B cell (primary cell): ENCODE results near the gene POLE. TPM values are rescaled to one million over a fixed set of nuclear protein-coding genes. Genes with fewer than 3 reads are reported as not detected.

Source experiments
- ATAC-seq: fragments of 200-7000 bp; cut with Tn5 transposase; one replicate; pipeline ENCODE4 v1.10.0; 2021; ENCODE audit warnings: low read depth, mild to moderate bottlenecking, moderate number of reproducible peaks, moderate library complexity
- CTCF ChIA-PET: fragments of 350-600 bp; sonication (Branson Sonifier 250); formaldehyde crosslinking; loops from one replicate; lab custom pipeline; 2021; ENCODE audit warnings: antibody characterized with exemption, inconsistent platforms; lab: Charles Lee
- POLR2A ChIA-PET: fragments of 350-600 bp; sonication (Branson Sonifier 250); formaldehyde crosslinking; loops from one replicate; lab custom pipeline; 2021; ENCODE audit warnings: antibody characterized with exemption; lab: Charles Lee
- DNase-seq: peaks from one replicate; pipeline ENCODE4 v3.0.0; 2013
- H2AFZ ChIP-seq: 2 replicates; pipeline ENCODE4 v1.6.1; 2012; ENCODE audit warnings: mild to moderate bottlenecking, low read depth, low read length; ENCODE audit not compliant: insufficient read depth, poor library complexity, severe bottlenecking
- H3K27ac ChIP-seq, 2 donors: 1 replicate in 1 of 2; 2 replicates in 1 of 2; pipeline ENCODE4 v1.5.1; 2012 to 2013; ENCODE audit warnings: low read length in 2 of 2, mild to moderate bottlenecking in 2 of 2, moderate library complexity in 1 of 2
- H3K27me3 ChIP-seq, 4 experiments: fragments of 200-600 bp in 1 of 4; sonication (generic) in 1 of 4; replicated peaks in 1 of 4; 1 replicate in 2 of 4; 2 replicates in 2 of 4; pipeline versions ENCODE4 v1.6.1 to v1.7.0; 2013 to 2016; ENCODE audit warnings: low read length in 3 of 4, mild to moderate bottlenecking in 2 of 4, mixed read lengths in 1 of 4, moderate library complexity in 1 of 4; ENCODE audit not compliant: insufficient read depth in 4 of 4, control insufficient read depth in 3 of 4; ENCODE audit errors: control extremely low read depth in 1 of 4
- H3K36me3 ChIP-seq, 2 experiments: replicated peaks in 1 of 2; 1 replicate in 1 of 2; 2 replicates in 1 of 2; pipeline versions ENCODE4 v1.6.1 to v1.7.1; 2013; ENCODE audit warnings: low read length in 1 of 2; ENCODE audit not compliant: insufficient read depth in 2 of 2, control insufficient read depth in 1 of 2; ENCODE audit errors: control extremely low read depth in 1 of 2, extremely low read depth in 1 of 2
- H3K4me1 ChIP-seq, 2 donors: fragments of 200-600 bp in 1 of 2; sonication (generic) in 1 of 2; 1 replicate in 1 of 2; 2 replicates in 1 of 2; pipeline versions ENCODE4 v1.5.1 to v1.6.1; 2013 to 2017; ENCODE audit warnings: low read length in 2 of 2; ENCODE audit not compliant: control insufficient read depth in 2 of 2, insufficient read depth in 2 of 2
- H3K4me2 ChIP-seq: replicated peaks from 2 replicates; pipeline ENCODE3; 2012; ENCODE audit warnings: mild to moderate bottlenecking, low read depth, low read length; ENCODE audit not compliant: poor library complexity, severe bottlenecking
- H3K4me3 ChIP-seq, 5 experiments: fragments of 200-600 bp in 1 of 5; sonication (generic) in 1 of 5; 1 replicate in 3 of 5; 2 replicates in 2 of 5; pipeline versions ENCODE4 v1.5.1 to v1.7.0; 2011 to 2016; ENCODE audit warnings: low read length in 4 of 5, mild to moderate bottlenecking in 4 of 5, low read depth in 2 of 5, control low read depth in 1 of 5, moderate library complexity in 1 of 5; ENCODE audit not compliant: insufficient read depth in 1 of 5; ENCODE audit errors: control extremely low read depth in 1 of 5, extremely low read depth in 1 of 5
- H3K79me2 ChIP-seq: fragments of 200-600 bp; sonication (generic); one replicate; pipeline ENCODE4 v1.6.0; 2016; ENCODE audit warnings: low read length; ENCODE audit not compliant: control insufficient read depth, insufficient read depth
- H3K9ac ChIP-seq: fragments of 200-600 bp; sonication (generic); 2 replicates; pipeline ENCODE4 v1.6.1; 2017; ENCODE audit warnings: mild to moderate bottlenecking, low read length, moderate library complexity
- H3K9me3 ChIP-seq, 3 donors: one replicate each; pipeline versions ENCODE4 v1.6.1 to v1.7.1; 2013; ENCODE audit warnings: low read length in 2 of 3; ENCODE audit not compliant: control insufficient read depth in 2 of 3, insufficient read depth in 1 of 3; ENCODE audit errors: control extremely low read depth in 1 of 3
- H4K20me1 ChIP-seq: 2 replicates; pipeline ENCODE4 v1.6.0; 2012; ENCODE audit warnings: mild to moderate bottlenecking, low read length; ENCODE audit not compliant: insufficient read depth, control insufficient read depth, poor library complexity, severe bottlenecking
- H3K27ac Mint-ChIP-seq: one replicate; pipeline ENCODE4 v1.8.0; 2021; ENCODE audit warnings: mixed read lengths
- H3K27me3 Mint-ChIP-seq: one replicate; pipeline ENCODE4 v1.8.0; 2021; ENCODE audit warnings: mixed read lengths
- H3K4me1 Mint-ChIP-seq: one replicate; pipeline ENCODE4 v1.8.0; 2021; ENCODE audit warnings: mixed read lengths
- H3K4me3 Mint-ChIP-seq: one replicate; pipeline ENCODE4 v1.8.0; 2021; ENCODE audit warnings: mixed read lengths
- H3K9me3 Mint-ChIP-seq: one replicate; pipeline ENCODE4 v1.8.0; 2022; ENCODE audit warnings: mixed read lengths; ENCODE audit not compliant: insufficient read depth
- EZH2 ChIP-seq: IDR thresholded peaks from 2 replicates; pipeline ENCODE4 v1.6.1; 2012; ENCODE audit warnings: borderline replicate concordance, low read depth, mild to moderate bottlenecking, moderate library complexity, low read length; ENCODE audit not compliant: insufficient read depth, poor library complexity, severe bottlenecking
- WGBS: methylation state at CpG from one replicate; pipeline ENCODE4 v1.1.5; 2013; ENCODE audit warnings: missing lambda C conversion rate; ENCODE audit not compliant: insufficient coverage; 5-methylcytosine and 5-hydroxymethylcytosine counted together
- intact Hi-C: fragments of 100-400 bp; cut with micrococcal nuclease; formaldehyde crosslinking; loops from one replicate; pipeline ENCODE4 v1.10.0; 2022
- polyA plus RNA-seq: library from polyadenylated mRNA; depleted of rRNA; stranded (reverse); fragments of >200 nt; gene quantifications from 2 replicates; pipeline ENCODE4 v1.2.3, GENCODE V29; 2012
- total RNA-seq, 2 donors: library from RNA; stranded (reverse); fragments of 120-200 nt in 1 of 2; gene quantifications; 1 replicate in 1 of 2; 2 replicates in 1 of 2; pipeline versions ENCODE4 v1.2.3 to v1.2.4, GENCODE V29; 2013 to 2022
- TF ChIP-seq, protein P1 (sequence below): fragments of 200-600 bp; IDR thresholded peaks from one replicate; pipeline ENCODE4 v1.8.0; 2022; ENCODE audit warnings: antibody characterized with exemption, mild to moderate bottlenecking

POLE gene
- total and polyA plus RNA-seq, 2 donors (not counting 1 experiment from before 2014, with no cell fraction given): 32.0 to 62.0 TPM

DNA sequence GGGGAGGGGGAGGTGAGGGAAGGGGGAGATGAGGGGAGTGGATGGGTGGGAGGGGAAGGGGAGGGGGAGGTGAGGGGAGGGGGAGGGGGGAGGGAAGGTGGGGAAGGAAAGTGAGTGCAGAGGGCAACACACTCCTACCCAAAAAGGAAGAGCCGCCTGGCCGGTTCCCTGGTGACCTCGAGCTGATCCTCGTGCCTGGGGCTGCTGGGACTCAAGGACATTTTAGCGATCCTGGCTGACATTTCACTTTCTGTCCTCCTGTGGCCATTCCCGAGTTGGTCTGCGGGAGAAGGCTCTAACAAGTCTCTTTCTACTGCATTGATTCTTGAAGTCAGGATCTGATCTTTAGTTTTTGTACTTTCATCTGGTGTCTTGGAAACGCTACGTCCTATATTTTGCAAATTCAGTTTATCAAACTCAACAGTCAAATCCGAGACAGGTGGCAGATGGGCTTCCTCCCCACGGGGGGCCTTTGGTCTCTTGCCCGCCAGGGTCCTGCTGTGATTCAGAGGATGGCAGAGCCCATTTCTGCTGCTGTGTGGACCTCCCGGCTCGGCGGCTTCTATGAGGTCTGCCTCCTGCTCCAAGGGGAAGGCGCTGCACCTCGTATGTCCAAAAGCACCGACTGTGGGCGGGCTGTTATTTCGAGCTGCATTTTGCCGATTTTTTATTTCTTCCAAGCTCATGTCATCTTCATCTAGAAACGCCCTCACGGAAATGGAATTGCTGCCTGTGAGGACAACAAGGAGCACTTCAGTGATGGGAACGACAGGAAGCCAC lies 42.6 kb upstream of the POLE start:
- CTCF ChIA-PET: no interaction called here

DNA sequence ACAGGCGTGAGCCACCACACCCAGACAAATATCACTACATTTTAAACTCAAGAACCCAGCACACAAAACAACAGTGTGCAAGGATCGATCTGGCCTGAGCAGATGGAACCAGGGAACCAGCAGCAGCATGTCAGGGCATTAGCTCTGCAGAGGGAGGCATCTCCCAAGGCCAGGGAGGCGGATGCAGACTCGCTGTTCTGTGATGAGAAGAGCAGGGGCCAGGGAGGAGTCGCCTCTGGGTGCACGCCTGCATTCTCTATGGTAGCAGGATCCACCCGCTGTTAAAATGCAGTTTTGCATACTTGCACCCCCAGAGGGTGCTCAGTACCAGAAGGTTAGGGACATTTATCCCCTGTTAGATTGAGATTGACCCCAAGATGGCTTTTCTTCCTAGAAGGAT lies 41.4 kb upstream of the POLE start:
- no peak for ATAC-seq
- H3K4me2 ChIP-seq: no peak overlapping the region
- H3K27ac ChIP-seq: no peak overlapping the region
- no peak overlapping the region for H2AFZ ChIP-seq
- H3K4me3 ChIP-seq: no peak overlapping the region
- ChIA-PET POLR2A (no interaction called here), CTCF (no interaction called here)
- Mint-ChIP-seq H3K9me3 (no peaks in the 10 kb centered on the region), H3K27ac (no peak overlapping the region), H3K27me3 (no peaks in the 10 kb centered on the region), H3K4me3 (no peak overlapping the region), H3K4me1 (no peaks in the 10 kb centered on the region)
- H3K36me3 ChIP-seq: peaks cover 1 to 81% of the 10 kb centered on the region in 2 experiments
- intact Hi-C loops: no loop called here
- no peaks in the 10 kb centered on the region for H3K9me3 ChIP-seq
- H3K4me1 ChIP-seq: no peaks in the 10 kb centered on the region
- TF ChIP-seq, protein P1, sequence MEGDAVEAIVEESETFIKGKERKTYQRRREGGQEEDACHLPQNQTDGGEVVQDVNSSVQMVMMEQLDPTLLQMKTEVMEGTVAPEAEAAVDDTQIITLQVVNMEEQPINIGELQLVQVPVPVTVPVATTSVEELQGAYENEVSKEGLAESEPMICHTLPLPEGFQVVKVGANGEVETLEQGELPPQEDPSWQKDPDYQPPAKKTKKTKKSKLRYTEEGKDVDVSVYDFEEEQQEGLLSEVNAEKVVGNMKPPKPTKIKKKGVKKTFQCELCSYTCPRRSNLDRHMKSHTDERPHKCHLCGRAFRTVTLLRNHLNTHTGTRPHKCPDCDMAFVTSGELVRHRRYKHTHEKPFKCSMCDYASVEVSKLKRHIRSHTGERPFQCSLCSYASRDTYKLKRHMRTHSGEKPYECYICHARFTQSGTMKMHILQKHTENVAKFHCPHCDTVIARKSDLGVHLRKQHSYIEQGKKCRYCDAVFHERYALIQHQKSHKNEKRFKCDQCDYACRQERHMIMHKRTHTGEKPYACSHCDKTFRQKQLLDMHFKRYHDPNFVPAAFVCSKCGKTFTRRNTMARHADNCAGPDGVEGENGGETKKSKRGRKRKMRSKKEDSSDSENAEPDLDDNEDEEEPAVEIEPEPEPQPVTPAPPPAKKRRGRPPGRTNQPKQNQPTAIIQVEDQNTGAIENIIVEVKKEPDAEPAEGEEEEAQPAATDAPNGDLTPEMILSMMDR: no peak
- no peak for TF ChIP-seq EZH2
- no peaks in the 10 kb centered on the region for H3K27me3 ChIP-seq
- 98% methylated on average over 7 of the region's 7 CpGs for WGBS
- no peak for DNase-seq
- H4K20me1 ChIP-seq: peaks cover 6% of the 10 kb centered on the region
- peaks cover 10% of the 10 kb centered on the region for H3K79me2 ChIP-seq
- H3K9ac ChIP-seq: no peak overlapping the region

More for the DNA sequence above, 42.6 kb upstream of the POLE start:
- Histone ChIP-seq H3K79me2 (peaks cover 3% of the 10 kb centered on the region), H3K4me3 (no peak overlapping the region), H3K4me2 (no peak overlapping the region), H3K27ac (no peak overlapping the region), H2AFZ (no peak overlapping the region), H3K9me3 (no peaks in the 10 kb centered on the region), H3K36me3 (peaks cover 1 to 84% of the 10 kb centered on the region in 2 experiments), H3K9ac (no peak overlapping the region), H3K27me3 (no peaks in the 10 kb centered on the region), H3K4me1 (no peaks in the 10 kb centered on the region), H4K20me1 (no peaks in the 10 kb centered on the region)
- TF ChIP-seq, protein P1: no peak
- TF ChIP-seq EZH2: no peak
- intact Hi-C loops: no loop called here
- H3K4me3 Mint-ChIP-seq: no peak overlapping the region
- POLR2A ChIA-PET: interaction anchor here (0.7 kb wide), 1 partner anchor 20 kb away, joined by 3 read pairs; no protein-coding TSS in a partner anchor
- 97% methylated on average over 23 of the region's 24 CpGs for WGBS
- H3K4me1 Mint-ChIP-seq: no peaks in the 10 kb centered on the region
- no peaks in the 10 kb centered on the region for H3K27me3 Mint-ChIP-seq
- DNase-seq (no peak), ATAC-seq (no peak)
- no peaks in the 10 kb centered on the region for H3K9me3 Mint-ChIP-seq
- no peak overlapping the region for H3K27ac Mint-ChIP-seq
